Body of pancreas (tissue), 4 donors: ENCODE measurements around the gene KATNIP.

Experiments used
- CTCF ChIP-seq, 7 experiments: fragments of 450-650 bp in 4 of 7; fragments of 200-600 bp in 3 of 7; sonication (generic) in 3 of 7; IDR thresholded peaks; one replicate each; pipeline ENCODE4 v1.5.1; 2016 to 2019; ENCODE audit warnings: antibody characterized with exemption in 7 of 7
- POLR2A ChIP-seq, 3 donors: fragments of 450-650 bp; IDR thresholded peaks; one replicate each; pipeline ENCODE4 v1.6.1; 2016; ENCODE audit warnings: antibody characterized with exemption in 3 of 3, mild to moderate bottlenecking in 2 of 3

- no peak for TF ChIP-seq POLR2A (IDR thresholded peaks at IDR 0.05)
- no peak for TF ChIP-seq CTCF (IDR thresholded peaks at IDR 0.05)
These were observed 2.1 kb upstream of the KATNIP start for GRCh38 chr16:27547851-27548250.
